SK-MEL-5 (cell line): Measurements from ENCODE around the gene ATF6B. TPM values are rescaled to one million over a fixed set of nuclear protein-coding genes. Genes with fewer than 3 reads are reported as not detected.

ENCODE experiments used
- DNase-seq: peaks from one replicate; pipeline ENCODE4 v3.0.0-alpha.2; 2016; ENCODE audit warnings: low read depth, low spot score
- in situ Hi-C: cut with HindIII; loops from 2 replicates; pipeline ENCODE4 v1.10.0; 2016; ENCODE audit warnings: low sequenced_read_pairs, high pct_unique_total_duplicates, low pct_unique_long_range_greater_than_20kb
- total RNA-seq: library from RNA; depleted of rRNA; stranded (reverse); fragments of >200 nt; shearing (Covaris generic); gene quantifications from 2 replicates; pipeline ENCODE4 v1.2.3, GENCODE V29; 2014

ATF6B gene
- total RNA-seq, 1 experiment from 2014 or later, result 15.3 TPM

- DNase-seq, result peak; percentile 91
- in situ Hi-C loops, result no loop called here
Measured at GRCh38 chr6:32163559-32164258, 35.7 kb upstream of the ATF6B start.

GRCh38 chr6:32158052-32158451 is 30.0 kb upstream of the ATF6B start:
- no peak for DNase-seq
- in situ Hi-C loops, result no loop called here

- in situ Hi-C loops, result no loop called here
Measured at GRCh38 chr6:32156891-32157290, 28.8 kb upstream of the ATF6B start.

DNA sequence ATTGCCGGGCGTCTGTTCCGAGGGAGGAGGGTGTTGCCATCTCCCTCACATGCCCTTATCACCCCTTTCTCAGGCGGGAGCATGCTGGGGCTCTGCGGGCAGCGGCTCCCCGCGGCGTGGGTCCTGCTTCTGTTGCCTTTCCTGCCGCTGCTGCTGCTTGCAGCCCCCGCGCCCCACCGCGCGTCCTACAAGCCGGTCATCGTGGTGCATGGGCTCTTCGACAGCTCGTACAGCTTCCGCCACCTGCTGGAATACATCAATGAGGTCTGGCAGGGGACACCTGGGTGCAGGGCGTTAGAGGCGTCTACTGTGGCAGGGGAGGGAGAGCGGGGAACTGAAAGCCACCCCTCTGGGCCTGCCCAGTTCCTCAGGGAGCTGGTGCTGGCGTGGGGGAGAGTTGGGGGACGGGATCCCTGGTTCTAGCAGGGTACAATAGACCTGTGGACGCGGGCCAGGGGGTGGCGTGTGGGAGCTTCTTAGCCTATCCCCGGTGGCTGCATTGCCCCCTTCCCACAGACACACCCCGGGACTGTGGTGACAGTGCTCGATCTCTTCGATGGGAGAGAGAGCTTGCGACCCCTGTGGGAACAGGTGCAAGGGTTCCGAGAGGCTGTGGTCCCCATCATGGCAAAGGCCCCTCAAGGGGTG is 26.6 kb upstream of the ATF6B start:
- in situ Hi-C loops, result no loop called here
- peak; percentile 64 for DNase-seq

More at GRCh38 chr6:32156891-32157290, 28.8 kb upstream of the ATF6B start:
- DNase-seq, result no peak

- in situ Hi-C loops, result no loop called here
- peak; percentile 93 for DNase-seq
Measured at GRCh38 chr6:32153564-32154513, 25.8 kb upstream of the ATF6B start, which contains the start of gene PPT2. PPT2 (plus strand) TSS chr6:32154141; CDS start chr6:32154595, 454 bp downstream.

DNA sequence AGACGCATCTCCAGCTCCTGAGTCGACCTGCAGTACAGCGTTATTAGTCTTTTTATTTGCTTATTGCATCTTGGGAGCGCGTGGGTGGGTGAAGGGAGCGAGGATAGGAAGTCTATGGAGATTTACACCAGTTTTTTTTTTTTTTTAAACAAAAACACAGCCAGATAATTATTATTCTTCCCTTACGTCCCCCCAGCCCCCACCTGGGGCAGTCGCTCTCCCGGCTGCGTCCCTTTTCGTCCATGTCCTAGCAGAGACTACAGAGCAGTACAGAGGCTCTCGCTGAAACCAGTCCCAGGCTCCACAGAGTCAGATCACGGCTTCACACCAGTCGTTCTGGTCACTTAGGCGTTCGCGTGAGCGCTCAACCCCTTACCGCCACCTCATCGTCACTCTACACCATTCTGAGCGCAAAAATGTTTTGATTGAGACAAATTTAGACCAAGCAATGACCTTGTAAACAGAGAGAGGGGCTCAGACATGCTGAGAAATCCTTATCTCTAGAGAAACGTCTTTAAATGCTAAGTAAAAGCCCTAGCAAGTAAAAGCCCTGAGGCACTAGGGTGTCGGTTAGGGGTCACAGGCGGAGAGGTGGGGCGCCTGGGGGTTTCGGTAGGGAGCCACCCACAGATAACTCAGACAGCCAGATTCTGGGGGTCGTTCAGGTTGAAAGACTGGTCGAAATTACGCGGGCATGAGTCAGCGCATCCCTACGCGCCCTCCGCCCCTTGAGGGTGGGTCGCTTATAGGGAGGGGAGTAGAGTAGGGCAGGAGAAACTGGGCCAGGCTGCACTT is 24.9 kb upstream of the ATF6B start:
- in situ Hi-C loops, result no loop called here
- DNase-seq, result no peak

DNA sequence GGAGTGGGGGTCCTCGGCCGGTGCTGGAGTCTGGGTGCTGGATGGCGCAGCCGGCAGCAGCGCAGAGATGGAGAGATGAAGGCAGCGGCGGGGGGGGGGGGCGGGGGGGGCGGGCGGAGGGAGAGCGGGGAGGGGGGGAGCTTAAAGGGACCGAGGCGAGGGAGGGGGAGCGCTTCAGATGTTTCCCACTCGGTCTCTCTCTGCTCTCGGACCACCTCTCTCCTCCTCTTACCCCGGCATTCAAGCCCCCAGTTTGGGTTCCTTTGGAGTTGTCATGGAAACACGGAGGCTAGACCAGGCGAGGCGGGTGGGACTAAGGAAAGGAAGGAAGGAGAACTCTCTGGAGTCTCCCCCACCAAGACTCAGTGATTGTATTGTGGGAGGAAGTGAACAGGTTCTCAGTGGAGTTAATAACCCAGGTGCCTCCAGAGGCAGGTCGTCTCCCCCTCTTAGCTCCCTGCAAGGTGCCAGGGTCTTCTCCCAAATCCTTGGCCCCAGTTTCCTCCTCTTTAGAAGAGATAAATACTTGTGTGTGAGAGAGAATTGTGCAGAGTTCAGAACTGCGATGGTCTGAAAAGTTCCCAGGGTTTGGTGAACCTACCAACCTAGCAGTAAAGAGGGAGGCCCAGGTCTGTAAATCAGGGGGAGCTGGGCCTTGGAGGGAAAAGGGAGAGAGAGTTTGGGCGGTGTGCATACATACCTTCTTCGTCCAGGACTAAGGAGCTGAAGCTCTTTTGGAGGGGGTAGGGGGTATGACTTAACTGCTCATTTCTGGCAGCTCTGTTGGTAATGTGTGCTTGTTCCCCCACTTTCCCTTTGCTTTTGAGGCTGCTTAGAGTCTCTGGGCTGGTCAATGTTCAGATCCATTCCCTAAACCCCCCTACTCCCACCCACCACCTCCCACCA is 24.1 kb upstream of the ATF6B start, which contains the start of gene PRRT1:
PRRT1 (minus strand) TSS at position 77 of the 906 bp plus-strand sequence. CDS start 112 bp downstream, outside the sequence.
- in situ Hi-C loops, result no loop called here
- DNase-seq, result no peak

DNA sequence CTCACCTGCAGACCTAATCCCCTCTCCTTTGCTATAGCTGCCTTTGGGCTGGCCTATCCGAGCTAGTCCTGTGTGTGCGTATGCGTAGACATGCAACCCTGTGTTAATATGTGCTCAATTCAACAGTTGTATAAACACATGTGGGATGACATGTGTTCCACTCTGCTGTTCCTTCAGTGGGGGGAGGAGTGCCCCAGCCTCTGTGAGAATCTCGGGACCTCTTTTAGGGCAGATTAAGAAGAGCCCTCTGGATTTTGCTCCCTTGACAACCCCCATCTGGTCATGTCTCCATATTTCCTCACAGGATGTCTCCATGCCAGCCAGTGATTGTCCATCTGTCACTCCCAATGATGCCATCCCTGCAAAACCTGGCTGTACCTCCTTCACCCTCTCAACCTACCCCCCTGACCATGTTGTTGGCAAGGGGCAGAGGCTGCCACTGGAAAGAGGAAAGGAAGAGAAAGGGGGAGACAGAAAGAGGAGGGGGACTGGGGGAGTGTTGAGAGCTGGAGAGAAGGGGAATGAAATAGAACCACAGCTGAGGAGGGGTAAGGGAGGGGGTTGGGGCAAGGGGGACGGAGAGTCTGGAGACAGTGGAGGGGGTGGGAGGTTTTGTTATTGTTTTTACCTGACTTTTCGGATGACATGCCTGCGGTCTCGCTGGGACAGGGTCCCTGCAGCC is 23.3 kb upstream of the ATF6B start:
- in situ Hi-C loops, result no loop called here
- DNase-seq, result no peak

DNA sequence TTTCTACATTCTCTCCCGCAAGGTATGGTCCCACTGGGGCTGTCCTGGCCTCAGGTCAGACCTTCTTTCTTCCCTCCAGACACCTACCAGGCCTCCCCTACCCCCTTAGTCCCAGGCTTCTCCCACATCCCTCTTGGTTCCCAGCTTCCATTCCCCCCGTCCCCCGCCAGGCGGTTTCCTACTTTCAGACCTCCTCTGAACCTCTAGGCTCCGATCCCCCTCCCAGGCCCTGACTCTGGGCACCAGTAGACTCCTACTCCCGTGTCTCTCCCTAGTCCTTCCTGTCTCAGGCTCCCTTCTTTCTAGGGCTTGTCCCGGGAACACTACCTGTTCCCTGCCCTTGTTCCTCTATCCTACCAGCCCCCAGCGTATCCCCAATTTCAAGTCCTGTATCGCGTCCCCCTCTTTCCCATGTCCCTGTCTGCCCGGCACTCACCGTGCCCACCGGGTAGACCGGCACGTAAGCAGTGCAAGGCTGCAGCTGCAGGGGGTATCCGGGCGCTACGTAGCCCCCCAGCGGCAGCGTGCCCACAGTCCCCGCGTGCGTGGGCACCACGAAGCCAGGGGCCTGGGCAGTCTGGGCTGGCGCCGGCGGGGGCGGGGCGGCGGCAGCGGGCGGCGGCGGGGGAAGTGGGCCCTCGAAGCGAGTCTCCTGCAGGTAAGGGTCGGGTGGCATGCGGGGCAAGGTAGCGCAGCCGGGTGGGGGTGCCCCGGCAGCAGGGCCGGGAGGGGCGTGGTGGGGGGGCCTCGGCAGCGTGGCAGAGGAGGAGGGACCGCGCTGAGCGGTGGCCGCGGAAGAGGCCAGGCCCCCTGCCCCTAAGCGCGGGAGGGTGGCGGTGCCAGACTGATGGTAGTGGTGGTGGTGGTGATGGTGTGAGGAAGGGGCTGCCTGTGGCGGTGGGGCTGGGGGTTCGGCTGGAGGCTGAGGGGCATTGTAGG is 22.2 kb upstream of the ATF6B start:
- in situ Hi-C loops, result no loop called here
- no peak for DNase-seq

GRCh38 chr6:32149092-32149755 is 21.2 kb upstream of the ATF6B start:
- in situ Hi-C loops, result no loop called here
- no peak for DNase-seq

DNA sequence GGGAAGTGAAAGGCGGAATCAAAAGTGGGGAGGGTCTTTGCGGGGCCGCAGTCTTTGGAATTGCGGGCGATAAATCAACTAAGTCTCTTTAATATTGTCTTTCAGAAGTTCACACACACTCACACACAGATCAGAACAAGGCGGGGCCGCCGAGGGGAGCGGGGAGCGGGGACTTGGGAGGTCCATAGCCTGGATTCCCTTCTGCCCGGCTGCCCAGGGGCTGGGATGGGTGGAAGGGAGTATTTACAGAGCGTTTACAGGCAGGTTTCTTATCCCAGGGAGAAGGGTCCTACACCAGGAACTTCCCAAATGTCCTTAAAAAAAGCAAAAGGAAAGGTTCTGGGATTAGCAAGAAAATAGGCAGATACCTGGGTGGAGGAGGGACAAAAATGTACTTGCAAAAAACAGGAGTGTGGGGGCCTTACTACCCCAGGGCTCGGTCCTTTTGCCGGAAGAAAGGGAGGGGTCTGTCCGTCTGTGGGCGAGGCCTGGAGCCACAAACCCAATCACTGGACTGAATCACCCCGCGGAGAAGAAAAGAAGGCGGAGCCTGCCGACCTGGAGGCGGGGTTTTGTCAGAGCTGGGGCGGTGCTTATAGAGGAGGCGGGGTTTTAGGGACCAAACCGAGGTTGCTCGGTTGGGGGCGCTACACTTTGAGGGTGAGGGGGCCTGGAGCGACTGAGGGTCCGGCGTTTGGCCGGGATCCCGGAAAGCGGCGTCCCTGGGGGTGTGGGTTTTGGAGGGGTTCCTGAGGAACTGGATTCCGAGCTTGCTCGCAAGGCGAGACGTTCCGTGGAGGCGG is 20.4 kb upstream of the ATF6B start:
- DNase-seq, result no peak
- in situ Hi-C loops, result no loop called here

DNA sequence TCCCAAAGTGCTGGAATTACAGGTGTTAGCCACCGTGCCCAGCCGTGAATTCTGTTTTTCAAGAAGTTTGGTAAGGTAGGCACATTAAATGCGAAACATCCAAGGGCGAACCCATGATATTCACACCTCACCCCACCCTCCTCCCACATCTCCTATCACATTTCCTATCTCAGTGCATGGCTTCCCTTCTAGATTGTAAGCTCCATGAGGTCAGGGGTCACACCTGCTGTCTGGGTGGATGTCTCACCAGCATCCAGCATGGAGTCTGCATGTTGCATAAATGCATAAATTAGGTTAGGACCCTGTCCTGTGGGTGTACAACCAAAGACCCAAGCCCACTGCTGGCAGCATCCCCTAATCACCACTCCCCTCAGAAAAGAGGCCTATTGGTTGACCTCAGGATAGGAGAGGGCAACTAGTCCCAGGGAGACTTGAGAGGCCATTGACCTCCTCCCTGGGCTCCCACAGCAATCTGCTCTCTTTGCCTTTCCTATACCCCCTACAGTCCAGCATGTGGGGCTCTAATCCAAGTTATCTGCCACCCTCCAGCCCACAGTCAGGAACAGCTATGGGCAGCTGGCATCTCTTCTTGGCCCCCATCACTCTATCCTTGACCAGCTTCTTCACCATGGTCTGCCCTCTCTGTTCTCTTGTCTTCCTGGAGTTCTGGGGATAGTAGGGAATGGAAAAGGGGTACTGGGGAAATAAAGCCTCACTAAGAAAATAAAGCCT is 19.5 kb upstream of the ATF6B start:
- in situ Hi-C loops, result no loop called here
- no peak for DNase-seq

- DNase-seq, result no peak
- in situ Hi-C loops, result no loop called here
Measured at GRCh38 chr6:32146687-32147086, 18.6 kb upstream of the ATF6B start.
